Motor neuron (in vitro differentiated cells): ENCODE measurements around the gene GDF9. TPM values are rescaled to one million over a fixed set of nuclear protein-coding genes. Genes with fewer than 3 reads are reported as not detected.

Experiments used
- ATAC-seq, 8 experiments: fragments of 200-7000 bp; cut with Tn5 transposase; replicated peaks in 6 of 8; 2 replicates each; pipeline ENCODE4 v1.8.0; 2021; ENCODE audit warnings: mild to moderate bottlenecking in 8 of 8, moderate library complexity in 8 of 8
- H3K27ac ChIP-seq, 2 donors: fragments of 250-450 bp; sonication (Bioruptor Pico); 2 replicates each; pipeline ENCODE4 v1.9.0; 2021; ENCODE audit warnings: antibody characterized with exemption in 2 of 2, mild to moderate bottlenecking in 2 of 2, moderate library complexity in 1 of 2
- H3K4me1 ChIP-seq, 2 donors: fragments of 250-450 bp; sonication (Bioruptor Pico); replicated peaks in 1 of 2; 2 replicates each; pipeline ENCODE4 v1.6.1; 2021; ENCODE audit warnings: antibody characterized with exemption in 2 of 2, mild to moderate bottlenecking in 2 of 2, moderate library complexity in 1 of 2
- H3K4me3 ChIP-seq, 5 donors: fragments of 250-450 bp; sonication (Bioruptor Pico); 2 replicates each; pipeline ENCODE4 v1.9.0; 2021; ENCODE audit warnings: antibody characterized with exemption in 5 of 5, mild to moderate bottlenecking in 5 of 5, moderate library complexity in 4 of 5
- WGBS, 10 experiments: fragments of 450-650 bp; shearing (Covaris generic); methylation state at CpG; one replicate each; pipeline ENCODE4 v1.0.0; 2022; 5-methylcytosine and 5-hydroxymethylcytosine counted together
- in situ Hi-C, 9 experiments: fragments of 400-800 bp; cut with MboI; loops; one replicate each; pipeline ENCODE4 v1.15.0; 2021; ENCODE audit warnings: low sequenced_read_pairs in 9 of 9, low pct_unique_long_range_greater_than_20kb in 2 of 9; ENCODE audit not compliant: unreplicated experiment in 9 of 9
- total RNA-seq, 8 experiments: library from RNA; unstranded; fragments of 300-600 nt; gene quantifications; 2 replicates each; pipeline versions ENCODE4 v1.2.3 to v1.2.4, GENCODE V29; 2022

The GDF9 gene
- 1 to 10 TPM in 4 of 8 experiments, under 1 TPM in 4; 0.49 to 3.0 (median 1.1) TPM for total RNA-seq

GRCh38 chr5:132866342-132867045 lies at the start of gene GDF9, which contains the start of gene UQCRQ:
GDF9 (minus strand) TSS chr5:132866469; CDS start chr5:132864533, 1,936 bp downstream.
UQCRQ (plus strand) TSS chr5:132866642; CDS start chr5:132866882, 240 bp downstream.
- peak; percentile 91 to 97 (median 96) for ATAC-seq
- in situ Hi-C loops: no loop called here
- peak within 1 kb of the TSS; percentile 85 to 91 (median 87) for H3K4me3 ChIP-seq

GRCh38 chr5:132915681-132916080 lies 49.4 kb upstream of the GDF9 start:
- H3K27ac ChIP-seq: no peak overlapping the region
- ATAC-seq: peak in 2 of 8 experiments; percentile 28 to 36
- WGBS, 10 experiments: 80 to 100% (median 100%) methylated on average over 1 to 3 of the region's 5 CpGs; no CpG with 5 or more reads in 5 of the 10 experiments
- in situ Hi-C loops: no loop called here
- no peak overlapping the region for H3K4me3 ChIP-seq
- no peaks in the 10 kb centered on the region for H3K4me1 ChIP-seq

More at GRCh38 chr5:132866342-132867045, at the start of gene GDF9, which contains the start of gene UQCRQ:
- H3K4me1 ChIP-seq: peaks cover 7 to 11% of the 10 kb centered on the region in 2 donors
- WGBS, 10 experiments: 0 to 1% (median 0%) methylated on average over 1 to 15 of the region's 55 CpGs; no CpG with 5 or more reads in 6 of the 10 experiments
- peak within 1 kb of the TSS; percentile 96 for H3K27ac ChIP-seq

GRCh38 chr5:132909702-132910101 lies 43.4 kb upstream of the GDF9 start:
- 80 to 100% (median 100%) methylated on average over 1 of the region's 1 CpG; no CpG with 5 or more reads in 3 of the 10 experiments for WGBS, 10 experiments
- in situ Hi-C loops: no loop called here

GRCh38 chr5:132907161-132907560 lies 40.9 kb upstream of the GDF9 start:
- Histone ChIP-seq H3K4me1 (no peaks in the 10 kb centered on the region), H3K4me3 (no peak overlapping the region), H3K27ac (no peak overlapping the region)
- in situ Hi-C loops: no loop called here
- no peak for ATAC-seq
- 75 to 100% (median 100%) methylated on average over 1 to 2 of the region's 2 CpGs for WGBS, 10 experiments

More at GRCh38 chr5:132909702-132910101, 43.4 kb upstream of the GDF9 start:
- H3K27ac ChIP-seq: no peak overlapping the region
- no peaks in the 10 kb centered on the region for H3K4me1 ChIP-seq
- no peak for ATAC-seq
- H3K4me3 ChIP-seq: no peak overlapping the region

- ATAC-seq: peak in 3 of 8 experiments; percentile 53 to 59 (median 54)
- no peak overlapping the region for H3K4me3 ChIP-seq
- whole genome bisulfite sequencing, 10 experiments: 79 to 100% (median 93%) methylated on average over 1 to 2 of the region's 2 CpGs; no CpG with 5 or more reads in 3 of the 10 experiments
- in situ Hi-C loops: no loop called here
- H3K27ac ChIP-seq: no peak overlapping the region
- no peaks in the 10 kb centered on the region for H3K4me1 ChIP-seq
Observed at GRCh38 chr5:132905938-132906337, 39.7 kb upstream of the GDF9 start.

GRCh38 chr5:132901730-132902129 lies 35.5 kb upstream of the GDF9 start:
- Histone ChIP-seq H3K27ac (no peak overlapping the region), H3K4me1 (no peaks in the 10 kb centered on the region), H3K4me3 (no peak overlapping the region)
- in situ Hi-C loops: no loop called here
- WGBS, 10 experiments: 90 to 100% (median 100%) methylated on average over 2 to 3 of the region's 3 CpGs; no CpG with 5 or more reads in 3 of the 10 experiments
- ATAC-seq: peak in 1 of 8 experiments; percentile 26

GRCh38 chr5:132901036-132901435 lies 34.8 kb upstream of the GDF9 start:
- WGBS, 10 experiments: 59 to 95% (median 86%) methylated on average over 3 to 4 of the region's 4 CpGs; no CpG with 5 or more reads in 2 of the 10 experiments
- H3K4me3 ChIP-seq: no peak overlapping the region
- no peak overlapping the region for H3K27ac ChIP-seq
- H3K4me1 ChIP-seq: no peaks in the 10 kb centered on the region
- in situ Hi-C loops: no loop called here
- peak in 1 of 8 experiments; percentile 65 for ATAC-seq

- no peak overlapping the region for H3K27ac ChIP-seq
- in situ Hi-C loops: loop anchor here in 1 of 9 experiments (25.0 kb wide), 1 partner anchor 111 kb away; the partner anchor contains the start of gene SEPTIN8
- ATAC-seq: no peak
- H3K4me1 ChIP-seq: no peaks in the 10 kb centered on the region
- 18 to 82% (median 65%) methylated on average over 1 to 3 of the region's 3 CpGs; no CpG with 5 or more reads in 4 of the 10 experiments for WGBS, 10 experiments
- no peak overlapping the region for H3K4me3 ChIP-seq
Observed at GRCh38 chr5:132898094-132898493, 31.8 kb upstream of the GDF9 start.

- WGBS, 10 experiments: 54 to 100% (median 97%) methylated on average over 1 to 7 of the region's 7 CpGs; no CpG with 5 or more reads in 2 of the 10 experiments
- H3K4me3 ChIP-seq: no peak overlapping the region
Observed at GRCh38 chr5:132896685-132897084, 30.4 kb upstream of the GDF9 start.

GRCh38 chr5:132895719-132896305 lies 29.5 kb upstream of the GDF9 start:
- peak in 2 of 8 experiments; percentile 86 to 87 for ATAC-seq
- in situ Hi-C loops: loop anchor here in 1 of 9 experiments (25.0 kb wide), 1 partner anchor 109 kb away; the partner anchor contains the start of gene SEPTIN8
- WGBS, 10 experiments: 89 to 100% (median 98%) methylated on average over 1 to 4 of the region's 4 CpGs
- Histone ChIP-seq H3K27ac (no peak overlapping the region), H3K4me3 (no peak overlapping the region), H3K4me1 (no peaks in the 10 kb centered on the region)

More at GRCh38 chr5:132896685-132897084, 30.4 kb upstream of the GDF9 start:
- in situ Hi-C loops: loop anchor here in 1 of 9 experiments (25.0 kb wide), 1 partner anchor 109 kb away; the partner anchor contains the start of gene SEPTIN8
- peak in 1 of 8 experiments; percentile 15 for ATAC-seq
- Histone ChIP-seq H3K4me1 (no peaks in the 10 kb centered on the region), H3K27ac (no peak overlapping the region)

GRCh38 chr5:132890817-132891216 lies 24.5 kb upstream of the GDF9 start:
- 81 to 100% (median 94%) methylated on average over 2 to 4 of the region's 4 CpGs; no CpG with 5 or more reads in 1 of the 10 experiments for WGBS, 10 experiments
- no peak for ATAC-seq
- no peak overlapping the region for H3K27ac ChIP-seq
- in situ Hi-C loops: loop anchor here in 1 of 9 experiments (25.0 kb wide), 1 partner anchor 104 kb away; the partner anchor contains the start of gene SEPTIN8
- H3K4me3 ChIP-seq: no peak overlapping the region
- H3K4me1 ChIP-seq: no peaks in the 10 kb centered on the region

- no peak overlapping the region for H3K4me3 ChIP-seq
- in situ Hi-C loops: loop anchor here in 1 of 9 experiments (25.0 kb wide), 1 partner anchor 102 kb away; the partner anchor contains the start of gene SEPTIN8
- no peak overlapping the region for H3K27ac ChIP-seq
- no peaks in the 10 kb centered on the region for H3K4me1 ChIP-seq
- ATAC-seq: no peak
Observed at GRCh38 chr5:132889501-132889900, 23.2 kb upstream of the GDF9 start.

- Histone ChIP-seq H3K4me3 (no peak overlapping the region), H3K27ac (no peak overlapping the region), H3K4me1 (no peaks in the 10 kb centered on the region)
- 0 to 100% (median 89%) methylated on average over 1 of the region's 1 CpG; no CpG with 5 or more reads in 5 of the 10 experiments for whole genome bisulfite sequencing, 10 experiments
- ATAC-seq: no peak
- in situ Hi-C loops: loop anchor here in 1 of 9 experiments (25.0 kb wide), 1 partner anchor 100 kb away; the partner anchor contains the start of gene SEPTIN8
Observed at GRCh38 chr5:132887283-132887682, 21.0 kb upstream of the GDF9 start.
